ENCODE measurements around the gene F2R.
"Not testable (repeated sequence)": the region's sequence is repeated elsewhere in the genome, so short reads cannot be mapped to it uniquely, and the experiment has no call there.

The F2R gene

DNA sequence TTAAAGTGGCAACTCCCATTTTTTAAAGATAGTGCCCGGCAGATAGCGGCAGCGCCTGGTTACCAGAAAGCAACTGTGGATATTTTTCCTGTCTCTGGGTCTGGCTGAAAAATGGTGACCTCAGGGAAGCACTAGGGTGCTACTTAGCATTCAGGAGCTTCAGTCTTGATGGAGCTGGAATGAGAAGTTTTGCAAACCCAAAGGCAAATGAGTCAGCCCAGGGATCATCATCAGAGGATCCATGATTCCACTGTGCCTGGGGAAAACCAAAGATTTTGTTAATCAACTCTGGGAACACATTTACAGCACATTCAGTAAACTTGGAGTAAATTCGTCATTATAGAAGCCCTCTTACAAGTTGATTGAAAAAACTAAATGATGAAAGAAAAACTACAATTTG, 26.7 kb downstream of the F2R start:
- no peak for TF ChIP-seq POLR2A (IDR thresholded peaks at IDR 0.05; ENCODE audit: low read depth, low read length)
- FAIRE-seq (no peak), DNase-seq (ENCODE audit: insufficient read length, low spot score) (no peak)

DNA sequence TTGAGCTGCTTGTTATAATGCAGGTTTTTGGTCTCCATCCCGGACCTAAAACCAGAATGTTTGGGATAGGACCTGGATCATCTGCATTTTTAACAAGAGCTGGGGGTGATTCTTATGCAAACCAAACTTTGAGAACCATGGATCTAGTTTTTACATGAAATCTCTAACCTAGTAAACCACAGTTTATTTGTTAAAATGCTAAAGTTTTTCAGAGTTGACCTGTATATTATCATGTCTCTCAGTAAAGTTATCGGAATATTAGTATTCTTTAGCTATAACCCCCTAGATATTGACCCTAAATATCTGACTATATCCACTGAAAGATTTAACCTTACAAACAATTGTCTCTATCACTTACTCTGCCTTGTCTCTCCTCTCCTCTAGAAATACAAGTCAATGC, 28.7 kb downstream of the F2R start:
- DNase-seq (ENCODE audit: insufficient read length, low spot score) (no peak), FAIRE-seq (no peak)
- no peak for TF ChIP-seq POLR2A (IDR thresholded peaks at IDR 0.05; ENCODE audit: low read depth, low read length)

DNA sequence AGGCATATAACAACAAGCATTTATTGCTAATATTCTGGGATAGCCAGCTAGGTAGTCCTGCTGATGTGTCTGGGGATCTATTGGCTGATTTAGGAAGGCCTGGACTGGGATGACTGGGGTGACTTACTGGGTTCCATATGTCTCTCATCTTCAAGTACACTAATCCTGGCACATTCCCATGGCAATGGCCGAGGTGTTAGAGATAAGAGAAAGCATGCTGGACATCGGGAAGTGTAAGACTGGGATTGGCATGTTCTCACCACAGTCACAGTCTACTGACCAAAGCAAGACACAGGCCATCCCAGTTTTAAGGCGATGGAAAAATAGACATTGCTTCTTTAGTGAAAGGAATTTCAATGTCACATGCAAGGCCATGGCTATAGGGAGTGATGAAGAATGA, 29.7 kb downstream of the F2R start:
- no peak for TF ChIP-seq POLR2A (IDR thresholded peaks at IDR 0.05; ENCODE audit: low read depth, low read length)
- FAIRE-seq (no peak), DNase-seq (ENCODE audit: insufficient read length, low spot score) (no peak)

DNA sequence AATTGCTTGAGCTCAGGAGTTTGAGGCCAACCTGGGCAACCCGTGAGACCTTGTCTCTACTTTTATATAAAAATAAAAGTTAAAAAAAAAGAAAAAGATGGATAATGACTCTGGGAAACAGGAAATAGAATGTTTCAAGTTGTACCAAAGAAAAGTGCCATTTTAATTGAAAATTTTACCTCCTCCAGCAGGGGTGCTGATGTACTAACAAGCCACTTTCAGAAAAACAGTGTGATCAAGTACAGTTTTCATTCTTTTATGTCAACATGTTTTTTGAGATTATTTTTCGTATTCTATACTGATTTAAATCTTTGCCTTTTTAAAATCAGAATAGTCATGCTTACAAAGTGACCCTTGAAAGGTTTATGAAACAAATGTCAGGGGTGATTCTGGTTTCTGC, 30.8 kb downstream of the F2R start:
- no peak for DNase-seq (ENCODE audit: insufficient read length, low spot score)
- TF ChIP-seq POLR2A (IDR thresholded peaks at IDR 0.05; ENCODE audit: low read depth, low read length) = no peak
- no peak for FAIRE-seq

- FAIRE-seq (no peak), DNase-seq (ENCODE audit: insufficient read length, low spot score) (no peak)
- TF ChIP-seq POLR2A (IDR thresholded peaks at IDR 0.05; ENCODE audit: low read depth, low read length) = no peak
These were observed 31.8 kb downstream of the F2R start for GRCh38 chr5:76747706-76748105.

- TF ChIP-seq POLR2A (IDR thresholded peaks at IDR 0.05; ENCODE audit: low read depth, low read length) = no peak
- no peak for FAIRE-seq
- DNase-seq (ENCODE audit: insufficient read length, low spot score) = no peak
These were observed 35.4 kb downstream of the F2R start for GRCh38 chr5:76751291-76751690.

DNA sequence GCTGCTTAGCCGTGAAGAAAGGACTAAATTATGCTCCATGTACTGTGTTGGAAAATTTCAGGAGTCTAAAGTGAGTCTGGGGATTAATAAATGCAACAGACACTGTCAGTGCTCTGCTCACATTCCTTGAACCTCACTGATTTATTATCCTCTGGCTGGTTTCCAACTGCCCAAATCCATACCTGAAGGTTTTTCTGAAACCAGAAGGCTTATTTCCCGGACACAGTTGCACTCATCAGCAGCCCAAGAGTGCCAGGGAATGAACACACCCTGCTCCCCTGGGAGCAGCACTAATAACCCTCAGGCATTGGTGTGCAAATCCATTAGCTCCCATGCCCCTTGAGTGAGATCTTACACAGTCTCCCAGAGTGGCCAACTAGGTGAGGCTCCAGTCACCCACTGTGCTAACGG, 38.7 kb downstream of the F2R start:
- FAIRE-seq = no peak
- no peak for DNase-seq (ENCODE audit: insufficient read length, low spot score)
- no peak for TF ChIP-seq POLR2A (IDR thresholded peaks at IDR 0.05; ENCODE audit: low read depth, low read length)

GRCh38 chr5:76755779-76756637, 40.1 kb downstream of the F2R start:
- no peak for TF ChIP-seq POLR2A (IDR thresholded peaks at IDR 0.05; ENCODE audit: low read depth, low read length)
- DNase-seq (ENCODE audit: insufficient read length, low spot score) = no peak
- FAIRE-seq = no peak

DNA sequence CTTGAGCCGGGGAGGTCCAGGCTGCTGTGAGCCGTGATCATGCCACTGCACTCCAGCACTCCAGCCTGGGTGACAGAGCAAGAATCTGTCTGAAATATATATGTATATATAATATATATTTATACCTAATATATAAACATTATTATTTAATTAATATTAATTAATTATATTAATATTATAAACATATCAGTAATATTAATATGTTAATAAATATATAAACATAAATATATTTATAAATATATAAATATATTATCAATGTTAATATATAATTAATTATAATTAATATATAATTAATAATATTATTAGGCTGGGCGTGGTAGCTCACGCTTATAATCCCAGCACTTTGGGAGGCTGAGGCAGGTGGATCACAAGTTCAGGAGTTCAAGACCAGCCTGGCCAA, 41.1 kb downstream of the F2R start:
- no peak for DNase-seq (ENCODE audit: insufficient read length, low spot score)
- TF ChIP-seq POLR2A (IDR thresholded peaks at IDR 0.05; ENCODE audit: low read depth, low read length) = no peak
- FAIRE-seq = no peak

GRCh38 chr5:76761118-76761517, 45.2 kb downstream of the F2R start:
- DNase-seq (ENCODE audit: insufficient read length, low spot score); FAIRE-seq: not testable (repeated sequence)

DNA sequence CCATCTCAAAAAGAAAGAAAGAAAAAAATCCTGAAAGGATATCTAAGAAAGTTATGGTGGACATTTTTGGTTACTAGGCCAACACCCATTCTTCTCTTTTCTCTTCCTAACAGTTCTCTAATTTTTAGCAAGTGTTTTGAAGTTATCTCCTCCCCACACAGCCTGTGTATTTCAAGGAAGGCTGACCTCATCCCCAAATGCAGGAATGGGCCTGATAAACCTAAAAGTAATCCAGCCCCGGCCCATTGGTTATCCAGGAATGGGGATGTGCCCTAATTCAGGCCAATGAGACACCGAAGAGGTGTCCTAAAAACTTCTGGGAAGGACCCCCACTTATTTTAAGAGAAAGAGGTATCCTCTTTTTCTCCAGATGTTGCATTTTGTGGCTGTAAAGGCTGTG, 46.6 kb downstream of the F2R start:
- FAIRE-seq = no peak
- no peak for DNase-seq (ENCODE audit: insufficient read length, low spot score)
- no peak for TF ChIP-seq POLR2A (IDR thresholded peaks at IDR 0.05; ENCODE audit: low read depth, low read length)

DNA sequence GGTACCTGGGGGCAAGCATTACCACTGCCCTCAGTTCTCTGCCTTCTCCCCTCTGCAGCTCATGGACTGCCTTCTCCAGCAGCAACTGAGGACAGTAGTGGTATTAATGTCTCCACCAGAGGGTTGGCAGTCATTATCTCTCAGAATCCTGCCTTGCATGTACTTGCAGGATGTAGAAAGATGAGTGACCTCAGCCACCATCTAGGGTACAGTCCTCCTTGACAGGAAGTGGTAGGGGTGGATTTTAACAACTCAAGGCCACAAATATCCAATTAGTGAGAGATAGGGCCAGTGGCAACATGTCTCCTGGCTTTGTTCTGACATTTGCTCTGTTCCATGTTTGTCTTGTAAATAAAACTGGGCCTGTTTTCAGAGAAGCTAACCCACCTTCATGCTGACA, 47.2 kb downstream of the F2R start:
- no peak for FAIRE-seq
- no peak for TF ChIP-seq POLR2A (IDR thresholded peaks at IDR 0.05; ENCODE audit: low read depth, low read length)
- DNase-seq (ENCODE audit: insufficient read length, low spot score) = no peak

DNA sequence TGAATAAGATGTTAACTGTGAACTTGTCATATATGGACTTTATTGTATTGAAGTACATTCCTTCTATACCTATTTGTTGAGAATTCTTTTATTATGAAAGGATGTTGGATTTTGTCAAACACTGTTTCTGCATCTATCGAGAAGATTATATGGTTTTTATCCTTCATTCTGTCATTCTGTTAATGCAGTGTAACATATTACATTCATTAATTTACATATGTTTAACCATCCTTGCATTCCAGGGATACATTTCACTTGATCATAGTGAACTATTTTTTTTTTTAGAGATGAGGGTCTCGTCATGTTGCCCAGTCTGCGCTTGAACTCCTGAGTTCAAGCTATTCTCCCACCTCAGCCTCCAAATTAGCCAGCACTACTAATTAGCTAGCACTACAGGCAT, 48.4 kb downstream of the F2R start:
- DNase-seq (ENCODE audit: insufficient read length, low spot score) (no peak), FAIRE-seq (no peak)
- TF ChIP-seq POLR2A (IDR thresholded peaks at IDR 0.05; ENCODE audit: low read depth, low read length) = no peak

GRCh38 chr5:76765249-76765648, 49.3 kb downstream of the F2R start:
- FAIRE-seq (no peak), DNase-seq (ENCODE audit: insufficient read length, low spot score) (no peak)
- TF ChIP-seq POLR2A (IDR thresholded peaks at IDR 0.05; ENCODE audit: low read depth, low read length) = no peak

GRCh38 chr5:76766746-76767145, 50.8 kb downstream of the F2R start:
- FAIRE-seq (no peak), DNase-seq (ENCODE audit: insufficient read length, low spot score) (no peak)
- no peak for TF ChIP-seq POLR2A (IDR thresholded peaks at IDR 0.05; ENCODE audit: low read depth, low read length)

DNA sequence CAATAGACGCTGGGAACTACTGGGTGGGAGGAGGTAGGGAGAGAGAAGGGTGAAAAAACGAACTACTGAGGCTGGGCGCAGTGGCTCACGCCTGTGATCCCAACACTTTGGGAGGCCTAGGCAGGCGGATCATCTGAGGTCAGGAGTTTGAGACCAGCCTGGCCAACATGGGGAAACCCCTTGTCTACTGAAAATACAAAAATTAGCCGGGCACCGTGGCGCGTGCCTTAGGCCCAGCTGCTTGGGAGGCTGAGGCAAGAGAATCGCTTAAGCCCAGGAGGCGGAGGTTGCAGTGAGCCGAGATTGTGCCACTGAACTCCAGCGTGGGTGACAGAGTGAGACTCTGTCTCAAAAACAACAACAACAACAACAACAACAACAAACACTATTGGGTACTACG, 55.1 kb downstream of the F2R start:
- not testable (repeated sequence) for FAIRE-seq; DNase-seq (ENCODE audit: insufficient read length, low spot score)
